ENCODE results near the gene OR2F1.
A peak's percentile ranks its signal among the peaks of the same experiment; 100 is the strongest.

The OR2F1 gene

DNA sequence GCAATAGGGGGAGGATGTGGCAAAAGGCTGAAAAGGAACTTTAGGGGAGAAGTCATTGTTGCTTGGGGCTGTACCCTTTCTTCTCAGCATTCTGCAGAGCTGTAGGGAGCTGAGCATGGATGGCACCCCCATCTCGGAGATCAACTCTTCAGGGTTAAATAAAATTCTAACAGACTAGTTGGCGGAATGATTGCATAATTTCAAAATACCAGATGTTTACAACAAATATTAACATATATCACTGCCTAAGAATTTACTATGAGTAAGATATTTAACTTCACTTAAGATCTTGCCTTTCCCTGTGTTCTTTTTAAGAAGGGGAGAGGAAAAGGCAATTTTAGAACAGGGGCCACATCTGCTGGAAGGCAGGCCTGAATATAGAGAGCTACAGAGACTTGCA lies 509 bp upstream of the OR2F1 start:
- ATAC-seq, result no peak

GRCh38 chr7:143958781-143959180 lies 4.1 kb downstream of the OR2F1 start:
- no peak for ATAC-seq

DNA sequence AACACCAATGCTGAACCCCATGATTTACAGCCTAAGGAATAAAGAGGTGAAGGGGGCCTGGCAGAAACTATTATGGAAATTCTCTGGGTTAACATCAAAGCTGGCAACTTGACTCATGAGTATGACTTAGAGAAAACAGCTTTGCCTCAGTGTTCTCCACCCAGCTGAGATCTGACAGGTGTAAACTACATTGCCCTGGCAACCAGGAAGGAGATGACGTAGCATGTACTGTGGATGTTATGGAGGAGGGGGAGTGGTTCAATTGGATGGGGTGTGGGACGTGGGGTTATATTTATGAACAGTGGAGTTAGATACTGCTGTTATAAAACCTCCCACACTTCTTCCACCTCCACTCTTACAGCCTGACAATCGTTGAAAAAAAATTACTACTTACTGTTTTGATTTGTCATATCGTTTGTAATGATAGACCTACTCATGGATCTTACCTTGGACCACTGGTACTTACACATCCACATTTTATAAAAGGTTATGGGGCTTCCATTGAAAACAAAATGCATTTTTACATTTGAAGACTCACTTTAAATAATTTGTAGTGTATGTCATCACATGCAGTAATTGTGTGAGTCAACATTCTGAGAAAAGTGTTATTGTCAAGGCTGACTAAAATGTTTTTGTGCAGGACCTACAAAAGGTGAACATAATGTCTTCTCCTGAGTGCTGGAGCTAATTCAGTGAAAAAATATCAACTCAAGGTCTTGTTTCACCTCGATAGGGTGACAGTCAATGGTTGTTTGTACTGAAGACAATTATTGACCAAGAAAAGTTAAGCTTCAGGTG lies 6.4 kb downstream of the OR2F1 start:
- peak; percentile 48 to 59 for ATAC-seq

DNA sequence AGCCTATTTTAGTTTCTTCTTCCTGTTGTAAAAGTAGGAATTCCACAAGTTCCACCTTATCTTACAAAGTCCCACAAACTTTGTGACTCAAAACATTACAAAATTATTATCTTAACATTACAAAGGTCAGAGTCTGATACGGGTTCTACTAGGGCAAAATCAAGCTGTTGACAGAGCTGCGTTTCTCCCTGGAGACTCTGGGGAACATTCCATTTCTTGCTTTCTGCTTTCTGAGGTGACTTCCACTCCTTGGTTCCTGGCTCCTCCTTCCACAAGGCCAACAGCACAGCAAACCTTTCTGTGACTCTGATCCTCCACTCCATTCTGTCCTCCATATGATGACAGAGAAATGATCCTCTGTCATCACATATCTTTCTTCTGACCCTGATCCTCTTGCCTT lies 10.6 kb downstream of the OR2F1 start:
- ATAC-seq, result no peak

GRCh38 chr7:143967398-143967797 lies 12.8 kb downstream of the OR2F1 start:
- ATAC-seq, result no peak

- no peak for ATAC-seq
Measured at GRCh38 chr7:143973870-143974416, 19.3 kb downstream of the OR2F1 start.

DNA sequence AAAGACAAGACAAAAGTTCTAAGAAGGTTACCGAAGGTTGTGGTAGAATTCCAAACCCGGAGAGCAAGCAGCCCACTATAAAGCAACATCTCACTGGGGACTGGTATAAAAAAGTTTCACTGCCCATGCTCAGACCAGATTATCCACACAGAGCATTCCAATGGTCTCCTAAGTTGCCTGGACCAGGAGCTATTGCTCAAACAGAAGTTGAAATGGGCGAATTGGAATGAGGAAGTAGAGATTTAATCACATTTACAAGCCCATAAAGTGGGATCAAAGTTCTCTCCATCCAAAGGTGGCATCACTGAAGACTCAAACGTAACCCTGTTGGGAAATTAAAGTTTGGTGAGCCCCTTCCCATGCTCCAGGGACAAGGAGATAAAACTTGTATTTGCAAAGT lies 19.8 kb downstream of the OR2F1 start:
- no peak for ATAC-seq

DNA sequence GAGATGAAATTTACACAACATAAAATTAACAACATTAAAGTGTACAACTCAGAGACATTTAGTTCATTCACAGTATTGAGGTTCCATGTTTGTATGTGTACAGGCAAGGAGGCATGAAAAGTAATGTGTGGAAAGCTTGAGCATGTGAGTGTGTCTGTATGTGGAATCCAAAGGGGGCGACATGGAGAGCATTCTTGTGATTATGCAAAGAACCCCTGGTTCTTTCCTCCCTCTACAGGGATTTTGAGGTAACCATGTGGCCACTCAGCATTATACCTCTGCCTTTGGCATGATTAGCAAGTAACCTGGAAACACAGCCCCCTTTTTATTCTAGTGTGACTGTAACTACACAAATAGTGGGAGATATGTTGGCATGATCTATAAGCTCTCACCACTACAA lies 21.0 kb downstream of the OR2F1 start:
- no peak for ATAC-seq

GRCh38 chr7:143978585-143978984 lies 23.9 kb downstream of the OR2F1 start:
- ATAC-seq, result no peak

DNA sequence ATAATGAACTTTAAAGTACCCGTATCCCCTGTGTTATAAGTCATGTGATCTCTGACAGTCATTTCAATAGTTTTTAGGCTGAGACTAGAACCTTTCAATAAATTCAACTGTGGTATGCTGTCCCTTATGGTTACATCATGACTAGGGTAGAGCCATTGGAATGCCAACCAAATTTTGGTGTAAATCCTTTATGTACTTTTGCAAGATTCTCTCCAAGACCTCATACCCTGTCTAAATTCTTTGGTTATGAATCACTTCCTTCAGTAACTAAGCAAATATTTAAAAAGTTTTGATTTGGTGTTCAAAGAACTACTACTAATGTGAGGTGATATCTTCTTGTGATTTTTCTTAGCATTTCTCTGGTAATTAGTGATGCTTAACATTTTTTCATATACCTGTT lies 24.7 kb downstream of the OR2F1 start:
- ATAC-seq, result no peak

DNA sequence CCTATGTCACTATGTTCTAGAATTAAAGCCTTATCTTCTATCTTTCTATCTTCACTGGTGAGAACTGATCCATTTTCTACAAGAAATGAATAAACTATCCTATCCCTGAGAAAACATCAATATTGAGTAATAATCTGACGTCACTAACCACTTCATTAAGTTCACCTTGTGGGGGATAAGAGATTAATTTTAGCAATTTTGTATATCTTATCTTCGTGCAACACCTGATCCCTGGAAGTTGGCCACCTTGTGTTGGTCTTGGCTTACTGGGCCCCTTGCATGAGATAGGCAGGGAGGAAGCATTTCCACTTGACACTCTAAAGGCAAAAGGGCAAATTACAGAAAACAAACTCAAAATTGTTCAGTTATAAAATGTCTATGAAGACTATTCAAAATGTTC lies 25.4 kb downstream of the OR2F1 start:
- ATAC-seq, result no peak

DNA sequence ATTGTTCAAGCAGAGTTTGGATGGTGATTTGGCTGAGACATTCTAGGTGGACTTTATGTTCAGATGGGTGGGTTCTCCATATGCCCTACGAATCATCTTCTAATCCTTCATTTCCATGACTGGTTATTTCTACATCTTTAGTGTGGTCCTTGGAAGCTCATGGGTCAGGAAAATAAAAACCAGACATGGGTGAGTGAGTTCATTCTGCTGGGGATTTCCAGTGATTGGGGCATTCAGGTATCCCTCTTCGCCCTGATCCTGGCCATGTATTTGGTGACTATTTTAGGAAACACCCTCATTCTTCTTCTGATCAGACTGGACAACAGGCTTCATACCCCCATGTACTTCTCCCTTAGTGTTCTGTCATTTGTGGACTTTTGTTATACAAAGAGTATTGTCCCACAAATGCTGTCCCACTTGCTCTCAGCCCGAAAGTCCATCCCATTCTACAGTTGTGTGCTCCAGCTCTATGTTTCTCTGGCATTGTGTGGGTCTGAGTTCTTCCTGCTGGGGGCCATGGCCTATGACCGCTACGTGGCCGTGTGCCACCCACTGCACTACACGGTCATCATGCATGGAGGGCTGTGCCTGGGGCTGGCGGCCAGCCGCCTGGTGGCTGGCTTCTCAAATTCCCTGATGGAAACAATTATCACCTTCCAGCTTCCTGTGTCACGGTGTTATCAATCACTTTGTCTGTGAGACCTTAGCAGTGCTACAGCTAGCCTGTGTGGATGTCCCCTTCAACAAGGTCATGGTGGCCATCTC lies 26.3 kb downstream of the OR2F1 start:
- ATAC-seq, result no peak

GRCh38 chr7:143983960-143984359 lies 29.3 kb downstream of the OR2F1 start:
- ATAC-seq, result no peak

- ATAC-seq, result no peak
Measured at GRCh38 chr7:143987513-143987912, 32.9 kb downstream of the OR2F1 start.

GRCh38 chr7:143988976-143989745 lies 34.5 kb downstream of the OR2F1 start:
- no peak for ATAC-seq

- no peak for ATAC-seq
Measured at GRCh38 chr7:143992670-143993069, 38.0 kb downstream of the OR2F1 start.

DNA sequence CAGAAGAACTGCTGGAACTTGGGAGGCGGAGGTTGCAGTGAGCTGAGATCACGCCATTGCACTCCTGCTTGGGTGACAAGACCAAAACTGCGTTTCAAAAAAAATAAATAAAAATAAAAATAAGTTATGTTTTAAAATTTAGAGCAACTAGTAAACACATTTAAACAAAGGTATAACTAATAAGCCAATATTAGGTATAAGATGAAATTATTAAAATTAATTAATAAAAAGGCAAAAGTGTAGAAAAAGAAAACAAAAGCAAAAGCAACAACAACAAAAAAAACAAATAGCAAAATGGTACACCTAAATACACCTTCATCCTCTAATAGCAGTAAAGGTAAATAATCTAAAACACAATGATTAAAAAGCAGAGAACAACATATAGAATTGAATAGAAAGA lies 39.3 kb downstream of the OR2F1 start:
- no peak for ATAC-seq

- ATAC-seq, result no peak
Measured at GRCh38 chr7:144000020-144000419, 45.4 kb downstream of the OR2F1 start, which contains the start of gene OR6B1. Gene OR6B1 (plus strand): TSS chr7:144000320. CDS start chr7:144003997, 3,677 bp downstream.

- ATAC-seq, result no peak
Measured at GRCh38 chr7:144001543-144001942, 46.9 kb downstream of the OR2F1 start.

GRCh38 chr7:144004703-144005102 lies 50.1 kb downstream of the OR2F1 start:
- ATAC-seq, result no peak

DNA sequence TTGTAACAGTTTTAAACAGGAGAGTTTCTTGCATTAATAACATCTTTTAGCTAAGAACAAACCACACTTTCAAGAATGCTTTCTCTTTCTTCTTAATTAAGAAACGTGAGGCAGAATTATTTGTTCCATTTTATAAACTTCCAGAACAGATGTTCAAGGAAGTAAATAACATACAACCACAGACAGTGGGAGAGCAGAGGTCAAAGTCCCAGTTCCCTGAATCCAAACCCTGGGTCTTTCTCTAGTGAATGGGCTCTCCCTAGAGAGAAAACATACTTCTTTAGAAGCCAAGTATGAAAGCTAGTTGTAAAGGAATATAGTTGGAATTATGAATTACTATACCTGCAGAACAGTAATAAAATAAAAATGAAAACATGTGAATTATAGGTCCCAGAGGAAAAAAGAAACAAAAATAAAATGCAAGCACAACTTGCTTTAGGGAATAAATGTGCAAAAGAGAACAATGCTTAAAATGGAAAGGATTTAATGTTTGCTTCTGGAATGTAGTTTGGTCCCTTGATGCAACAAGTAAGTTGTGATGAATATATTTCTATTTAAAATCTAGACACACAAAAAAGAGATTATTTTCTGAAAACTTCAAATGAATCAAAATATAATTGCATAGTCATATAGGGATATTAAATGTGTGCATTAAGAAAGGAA lies 51.5 kb downstream of the OR2F1 start:
- ATAC-seq, result no peak

DNA sequence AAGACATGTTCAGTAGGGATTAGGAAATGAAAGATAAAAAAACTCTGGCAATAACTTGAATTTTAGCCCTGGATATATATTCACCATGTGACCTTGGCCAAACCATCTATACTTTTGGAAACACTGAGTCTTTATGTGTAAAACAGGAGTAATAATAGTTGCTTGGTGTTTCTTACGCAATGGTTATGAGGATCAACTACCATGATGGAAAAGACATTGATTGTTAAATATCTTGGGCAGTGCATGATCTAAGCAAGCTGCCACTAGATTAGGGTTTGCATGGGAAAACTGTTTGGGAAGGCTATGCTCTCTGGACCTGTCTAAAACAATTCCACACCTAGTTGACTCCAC lies 52.0 kb downstream of the OR2F1 start:
- no peak for ATAC-seq

DNA sequence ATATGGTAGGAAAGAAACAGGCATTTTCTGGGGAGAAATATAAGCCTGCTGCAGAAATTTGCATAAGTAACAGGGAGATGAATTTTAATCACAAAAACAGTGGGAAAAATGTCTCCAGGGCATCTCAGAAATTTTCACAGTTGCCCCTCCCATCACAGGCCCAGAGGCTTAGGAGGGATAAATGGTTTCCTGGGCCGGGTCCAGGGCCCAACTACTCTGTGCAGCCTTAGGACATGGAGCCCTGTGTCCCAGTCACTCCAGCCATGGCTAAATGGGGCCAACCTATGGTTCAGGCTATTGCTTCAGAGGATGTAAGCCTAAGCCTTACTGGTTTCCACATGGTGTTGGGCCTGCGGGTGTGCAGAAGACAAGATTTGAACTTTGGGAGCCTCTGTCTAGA lies 54.7 kb downstream of the OR2F1 start:
- ATAC-seq, result no peak
